ENCODE results near the gene PLEKHA8.

Gene PLEKHA8

DNA sequence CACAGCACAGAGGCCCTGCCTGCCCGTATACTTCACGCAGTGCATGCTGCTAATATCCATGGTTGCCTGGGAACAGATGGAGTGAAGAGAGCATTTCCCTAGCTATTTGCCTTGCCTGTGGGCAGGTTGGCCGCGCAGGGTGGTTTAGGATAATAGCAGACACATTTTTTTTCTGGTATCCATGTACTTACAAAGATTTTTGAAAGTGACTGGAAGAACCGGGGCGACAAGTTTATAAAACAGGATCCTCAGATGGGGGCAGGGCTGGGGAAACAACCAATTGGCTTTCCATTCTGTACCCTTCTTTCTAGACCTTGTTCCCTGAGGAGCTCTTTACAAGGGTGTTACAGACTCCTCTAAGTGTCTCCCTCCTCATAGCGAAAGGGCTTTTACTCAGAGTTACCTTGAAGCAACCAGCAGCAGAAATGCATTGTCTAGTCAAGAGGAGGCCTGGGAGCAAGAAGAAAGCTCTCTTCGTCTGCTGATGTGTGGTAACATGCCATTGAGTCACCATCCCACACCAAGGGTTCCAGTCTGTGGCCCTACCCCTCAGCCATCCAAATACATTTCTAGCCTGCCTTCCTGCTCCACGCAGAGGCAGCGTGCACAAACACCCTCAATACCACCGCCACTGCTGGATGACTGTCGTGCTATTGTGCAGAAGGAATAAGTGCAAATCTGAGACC, 138.1 kb downstream of the PLEKHA8 start:
- no peak overlapping the region for H3K4me3 ChIP-seq (ENCODE audit: low read length)
- TF ChIP-seq, protein P1, sequence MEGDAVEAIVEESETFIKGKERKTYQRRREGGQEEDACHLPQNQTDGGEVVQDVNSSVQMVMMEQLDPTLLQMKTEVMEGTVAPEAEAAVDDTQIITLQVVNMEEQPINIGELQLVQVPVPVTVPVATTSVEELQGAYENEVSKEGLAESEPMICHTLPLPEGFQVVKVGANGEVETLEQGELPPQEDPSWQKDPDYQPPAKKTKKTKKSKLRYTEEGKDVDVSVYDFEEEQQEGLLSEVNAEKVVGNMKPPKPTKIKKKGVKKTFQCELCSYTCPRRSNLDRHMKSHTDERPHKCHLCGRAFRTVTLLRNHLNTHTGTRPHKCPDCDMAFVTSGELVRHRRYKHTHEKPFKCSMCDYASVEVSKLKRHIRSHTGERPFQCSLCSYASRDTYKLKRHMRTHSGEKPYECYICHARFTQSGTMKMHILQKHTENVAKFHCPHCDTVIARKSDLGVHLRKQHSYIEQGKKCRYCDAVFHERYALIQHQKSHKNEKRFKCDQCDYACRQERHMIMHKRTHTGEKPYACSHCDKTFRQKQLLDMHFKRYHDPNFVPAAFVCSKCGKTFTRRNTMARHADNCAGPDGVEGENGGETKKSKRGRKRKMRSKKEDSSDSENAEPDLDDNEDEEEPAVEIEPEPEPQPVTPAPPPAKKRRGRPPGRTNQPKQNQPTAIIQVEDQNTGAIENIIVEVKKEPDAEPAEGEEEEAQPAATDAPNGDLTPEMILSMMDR (IDR thresholded peaks at IDR 0.05; ENCODE audit: insufficient read depth, low read depth, low read length, missing control alignments), result no peak
- peak; percentile 95 for DNase-seq (ENCODE audit: low read depth)

DNA sequence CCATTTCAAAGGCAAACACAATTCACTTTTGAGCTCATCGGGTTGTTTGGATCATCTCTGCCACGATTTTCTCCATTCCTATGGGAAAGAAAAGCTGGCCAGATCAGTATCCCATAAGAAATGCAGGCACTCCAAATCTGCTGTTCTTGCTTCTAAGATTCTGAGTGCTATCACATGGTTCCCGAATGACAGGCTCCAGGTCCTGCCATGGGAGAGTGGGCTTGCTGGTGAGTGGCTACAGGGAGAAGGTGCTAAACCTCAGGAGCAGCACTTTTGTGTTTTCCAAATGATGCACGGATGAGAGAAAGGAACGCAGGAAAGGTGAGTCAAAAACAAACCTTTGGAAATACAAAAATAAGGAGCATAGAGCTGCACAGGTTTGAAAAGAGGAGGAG, 138.6 kb downstream of the PLEKHA8 start:
- TF ChIP-seq, protein P1 (IDR thresholded peaks at IDR 0.05; ENCODE audit: insufficient read depth, low read depth, low read length, missing control alignments), result no peak
- H3K4me3 ChIP-seq (ENCODE audit: low read length), result no peak overlapping the region
- DNase-seq (ENCODE audit: low read depth), result peak; percentile 33

DNA sequence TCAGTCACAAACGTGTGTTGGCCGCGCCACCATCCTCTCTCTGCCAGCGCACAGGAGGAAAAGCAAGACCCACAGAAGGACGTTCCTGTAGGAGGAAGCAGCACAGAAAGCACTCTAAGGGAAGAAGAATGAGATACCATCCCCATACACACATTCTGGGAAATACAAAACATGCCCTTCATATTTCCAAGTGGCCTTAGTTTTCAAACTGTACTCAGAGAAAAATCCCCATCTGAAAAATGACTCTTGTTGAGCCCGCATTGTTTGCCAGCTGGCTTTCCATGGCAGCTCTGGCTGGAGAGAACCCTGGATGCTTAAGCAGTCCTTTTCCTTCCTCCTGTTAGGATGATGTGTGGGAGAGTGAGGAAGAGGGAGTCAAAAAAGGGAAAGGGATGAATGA, 139.7 kb downstream of the PLEKHA8 start:
- H3K4me3 ChIP-seq (ENCODE audit: low read length), result no peak overlapping the region
- TF ChIP-seq, protein P1 (IDR thresholded peaks at IDR 0.05; ENCODE audit: insufficient read depth, low read depth, low read length, missing control alignments), result no peak
- DNase-seq (ENCODE audit: low read depth), result no peak

DNA sequence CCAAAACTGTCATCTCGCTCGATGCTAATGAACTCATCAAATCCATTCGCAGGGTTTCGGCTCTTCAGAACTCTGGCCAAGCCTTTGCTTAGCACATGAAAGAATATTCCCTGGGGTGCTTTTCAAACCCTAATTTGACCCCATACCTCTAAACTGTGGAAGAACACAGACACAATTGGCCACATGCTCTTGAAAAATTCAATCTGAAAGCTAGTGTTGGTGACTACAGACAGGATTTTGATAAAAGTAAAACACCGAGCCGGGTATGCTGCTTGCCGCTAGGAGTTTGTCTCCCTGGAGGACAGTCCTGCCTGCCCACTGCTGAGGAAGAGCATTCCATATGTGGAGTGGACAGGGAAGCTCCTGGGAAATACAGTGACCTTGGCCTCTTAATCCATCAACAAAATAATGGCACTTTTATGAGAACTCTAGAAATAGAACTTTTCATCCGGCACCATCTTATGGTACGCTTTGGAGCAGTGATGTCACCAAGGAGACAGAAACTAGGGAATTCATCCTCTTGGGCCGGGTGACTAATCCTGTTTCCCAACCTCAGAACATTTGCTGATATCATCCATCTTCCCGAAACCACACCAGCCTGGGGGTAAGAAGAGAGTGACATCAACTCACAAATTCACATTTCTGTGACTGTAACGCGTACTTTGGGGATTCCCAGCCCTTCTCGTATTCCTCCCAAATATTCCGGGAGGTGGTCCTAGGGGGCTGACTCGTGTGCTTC, 140.8 kb downstream of the PLEKHA8 start:
- peak; percentile 99 for DNase-seq (ENCODE audit: low read depth)
- TF ChIP-seq, protein P1 (IDR thresholded peaks at IDR 0.05; ENCODE audit: insufficient read depth, low read depth, low read length, missing control alignments), result no peak
- H3K4me3 ChIP-seq (ENCODE audit: low read length), result no peak overlapping the region

DNA sequence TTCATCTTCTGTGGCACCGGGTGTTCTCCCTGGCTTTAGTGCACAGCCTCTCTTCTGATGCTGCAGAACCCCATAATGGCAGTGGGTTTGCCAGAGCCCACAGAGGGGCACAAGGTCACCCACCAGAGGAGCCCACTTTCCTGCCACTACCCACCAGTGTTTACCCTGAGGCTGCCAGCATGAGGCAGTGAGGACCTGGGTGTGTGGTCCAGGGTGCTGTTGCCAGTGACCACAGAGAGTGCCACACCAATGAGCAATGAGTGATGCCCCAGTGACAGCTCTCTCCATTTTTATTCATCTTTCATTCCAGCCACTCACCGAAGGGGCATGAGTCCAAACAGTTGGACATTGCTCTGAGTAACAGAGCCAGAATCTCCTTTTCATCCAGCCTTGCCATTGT, 141.4 kb downstream of the PLEKHA8 start:
- no peak for DNase-seq (ENCODE audit: low read depth)
- TF ChIP-seq, protein P1 (IDR thresholded peaks at IDR 0.05; ENCODE audit: insufficient read depth, low read depth, low read length, missing control alignments), result no peak
- no peak overlapping the region for H3K4me3 ChIP-seq (ENCODE audit: low read length)

DNA sequence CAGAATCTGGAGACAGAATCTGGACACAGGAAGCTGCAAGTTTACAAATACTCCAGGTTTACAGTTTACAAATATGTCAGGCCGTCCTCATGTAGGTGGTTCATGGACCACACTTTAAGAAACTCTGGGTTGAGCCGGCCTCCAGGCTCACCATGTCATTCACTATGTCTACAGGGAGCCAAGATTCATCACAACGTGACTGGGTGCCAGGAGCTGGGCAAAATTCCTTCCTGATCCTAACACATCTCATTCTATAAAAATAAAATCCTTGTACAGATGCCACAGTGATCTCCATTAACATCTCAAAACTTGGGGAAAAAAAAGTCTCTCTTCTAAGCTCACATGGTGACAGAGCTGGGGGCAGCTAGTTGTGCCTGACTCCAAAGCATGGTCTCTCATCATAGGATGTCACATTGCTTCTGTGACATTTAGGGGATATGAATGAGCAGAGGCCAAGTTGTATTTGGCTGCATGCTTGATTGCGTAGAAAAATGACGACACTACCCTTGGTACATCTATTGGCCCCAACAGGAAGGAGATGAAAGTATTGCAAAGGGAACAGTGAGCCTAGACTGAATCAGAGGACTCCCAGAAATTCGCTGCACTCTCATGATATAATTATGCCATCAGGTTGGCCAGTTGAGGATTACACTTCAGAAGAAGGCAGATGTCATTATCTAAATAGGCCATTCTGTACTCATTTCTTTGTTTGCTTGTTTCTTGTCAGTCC, 142.4 kb downstream of the PLEKHA8 start:
- TF ChIP-seq, protein P1 (IDR thresholded peaks at IDR 0.05; ENCODE audit: insufficient read depth, low read depth, low read length, missing control alignments), result no peak
- H3K4me3 ChIP-seq (ENCODE audit: low read length), result no peak overlapping the region
- peak; percentile 53 for DNase-seq (ENCODE audit: low read depth)

Data from epithelial cell of esophagus (primary cell).